IMR-90 (cell line): ENCODE data around the gene CFAP251.

Experiments
- BHLHE40 ChIP-seq: fragments of 150-350 bp; IDR thresholded peaks from 2 replicates; pipeline ENCODE4 v1.6.1; 2016; ENCODE audit warnings: mild to moderate bottlenecking, low read depth, low read length
- CEBPB ChIP-seq: IDR thresholded peaks from 2 replicates; pipeline ENCODE4 v1.6.1; 2012; ENCODE audit warnings: low read depth, low read length, improper control_type of control experiment
- CTCF ChIP-seq: conservative IDR thresholded peaks from 2 replicates; pipeline ENCODE4 v1.5.1; 2012; ENCODE audit warnings: mild to moderate bottlenecking, low read depth, low read length, improper control_type of control experiment
- MAFK ChIP-seq: IDR thresholded peaks from 2 replicates; pipeline ENCODE4 v1.6.1; 2012; ENCODE audit warnings: low read depth, low read length, improper control_type of control experiment
- MXI1 ChIP-seq: IDR thresholded peaks from 2 replicates; pipeline ENCODE4 v1.6.1; 2012; ENCODE audit warnings: low read depth, mild to moderate bottlenecking, low read length, moderate library complexity, borderline replicate concordance
- NFE2L2 ChIP-seq: fragments of 150-350 bp; IDR thresholded peaks from 2 replicates; pipeline ENCODE4 v1.6.1; 2016; ENCODE audit warnings: low read depth, mild to moderate bottlenecking, low read length
- POLR2A ChIP-seq: IDR thresholded peaks from 2 replicates; pipeline ENCODE4 v1.6.1; 2012; ENCODE audit warnings: mild to moderate bottlenecking, low read depth, low read length
- RAD21 ChIP-seq: IDR thresholded peaks from 2 replicates; pipeline ENCODE4 v1.6.1; 2012; ENCODE audit warnings: low read length, improper control_type of control experiment
- RCOR1 ChIP-seq: IDR thresholded peaks from 2 replicates; pipeline ENCODE4 v1.6.1; 2012; ENCODE audit warnings: mild to moderate bottlenecking, low read length, improper control_type of control experiment; ENCODE audit not compliant: insufficient replicate concordance
- RFX5 ChIP-seq: IDR thresholded peaks from 2 replicates; pipeline ENCODE4 v1.8.0; 2012; ENCODE audit warnings: low read depth, mild to moderate bottlenecking, low read length, moderate library complexity
- USF2 ChIP-seq: fragments of 150-350 bp; IDR thresholded peaks from 2 replicates; pipeline ENCODE4 v1.6.1; 2017; ENCODE audit warnings: mild to moderate bottlenecking, antibody characterized with exemption, low read length, low read depth

GRCh38 chr12:121974026-121974985 is 55.9 kb downstream of the CFAP251 start:
- no peak for TF ChIP-seq CTCF
- TF ChIP-seq POLR2A, result no peak
- TF ChIP-seq RAD21, result no peak
- no peak for TF ChIP-seq USF2
- TF ChIP-seq RCOR1, result no peak
- no peak for TF ChIP-seq RFX5
- no peak for TF ChIP-seq MXI1
- no peak for TF ChIP-seq MAFK
- no peak for TF ChIP-seq BHLHE40
- TF ChIP-seq CEBPB, result no peak
- TF ChIP-seq NFE2L2, result no peak
